SK-N-SH (cell line): ENCODE results near the gene PDS5B. TPM values are rescaled to one million over a fixed set of nuclear protein-coding genes. Genes with fewer than 3 reads are reported as not detected.

ENCODE experiments used
- CTCF ChIA-PET: fragments of 300-600, 350-600 bp; formaldehyde crosslinking; extraction: SDS; loops from one replicate; lab custom pipeline; 2021; lab: Yijun Ruan, JAX
- POLR2A ChIA-PET: fragments of 350-600 bp; sonication (Branson Sonifier 250); formaldehyde crosslinking; extraction: SDS; loops from one replicate; lab custom pipeline; 2020; ENCODE audit warnings: antibody characterized with exemption, inconsistent platforms; lab: Yijun Ruan, JAX
- DNase-seq: peaks from one replicate; pipeline ENCODE4 v3.0.0; 2012
- H2AFZ ChIP-seq: fragments of 200-600 bp; sonication (generic); 2 replicates; pipeline ENCODE4 v1.8.1; 2016; ENCODE audit warnings: antibody characterized with exemption, mild to moderate bottlenecking, low read depth
- H3F3A ChIP-seq: fragments of 200-600 bp; sonication (generic); replicated peaks from 2 replicates; pipeline ENCODE3; 2016; ENCODE audit warnings: antibody characterized with exemption, mild to moderate bottlenecking; ENCODE audit not compliant: insufficient read depth
- H3K27ac ChIP-seq, 2 experiments: fragments of 200-500 bp in 1 of 2; fragments of 200-600 bp in 1 of 2; sonication (Bioruptor generic) in 1 of 2; sonication (generic), shearing (Covaris generic) in 1 of 2; 2 replicates each; pipeline versions ENCODE4 v1.5.1 to v1.6.1; 2014 to 2016; ENCODE audit warnings: low read depth in 2 of 2, inconsistent platforms in 1 of 2, low read length in 1 of 2, mild to moderate bottlenecking in 1 of 2, mixed read lengths in 1 of 2
- H3K27me3 ChIP-seq: fragments of 200-600 bp; sonication (generic), shearing (Covaris generic); 2 replicates; pipeline ENCODE4 v1.6.1; 2016; ENCODE audit warnings: mixed run types; ENCODE audit not compliant: insufficient read depth
- H3K36me3 ChIP-seq, 2 experiments: fragments of 200-500 bp in 1 of 2; fragments of 200-600 bp in 1 of 2; sonication (Bioruptor generic) in 1 of 2; sonication (generic) in 1 of 2; replicated peaks in 1 of 2; 2 replicates each; pipeline versions ENCODE3 to v1.5.1; 2014 to 2016; ENCODE audit warnings: low read length in 1 of 2, mild to moderate bottlenecking in 1 of 2; ENCODE audit not compliant: insufficient read depth in 2 of 2, control insufficient read depth in 1 of 2
- H3K4me1 ChIP-seq, 2 experiments: fragments of 200-500 bp in 1 of 2; fragments of 200-600 bp in 1 of 2; sonication (Bioruptor generic) in 1 of 2; sonication (generic), shearing (Covaris generic) in 1 of 2; 2 replicates each; pipeline versions ENCODE4 v1.5.1 to v1.6.1; 2014 to 2016; ENCODE audit warnings: low read depth in 1 of 2, low read length in 1 of 2, mixed run types in 1 of 2; ENCODE audit not compliant: insufficient read depth in 2 of 2, control insufficient read depth in 1 of 2
- H3K4me2 ChIP-seq: fragments of 200-600 bp; sonication (generic), shearing (Covaris generic); 2 replicates; pipeline ENCODE4 v1.6.1; 2017; ENCODE audit warnings: mixed run types
- H3K4me3 ChIP-seq, 2 experiments: fragments of 200-500 bp in 1 of 2; fragments of 200-600 bp in 1 of 2; sonication (Bioruptor generic) in 1 of 2; sonication (generic), shearing (Covaris generic) in 1 of 2; 2 replicates each; pipeline versions ENCODE4 v1.5.1 to v1.8.1; 2014 to 2016; ENCODE audit warnings: low read depth in 2 of 2, inconsistent platforms in 1 of 2, low read length in 1 of 2, mild to moderate bottlenecking in 1 of 2, mixed read lengths in 1 of 2, moderate library complexity in 1 of 2
- H3K79me2 ChIP-seq: fragments of 200-600 bp; sonication (generic); 2 replicates; pipeline ENCODE4 v1.8.1; 2017; ENCODE audit warnings: mild to moderate bottlenecking; ENCODE audit not compliant: insufficient read depth
- H3K9ac ChIP-seq: fragments of 200-600 bp; sonication (generic); 2 replicates; pipeline ENCODE4 v1.6.1; 2017; ENCODE audit warnings: mixed run types
- H3K9me2 ChIP-seq: fragments of 200-600 bp; sonication (generic); 2 replicates; pipeline ENCODE4 v1.6.1; 2017; ENCODE audit warnings: mixed run types
- H3K9me3 ChIP-seq: fragments of 200-600 bp; sonication (generic); 2 replicates; pipeline ENCODE4 v1.6.1; 2017; ENCODE audit warnings: mixed run types, mild to moderate bottlenecking, moderate library complexity
- H4K20me1 ChIP-seq: fragments of 200-600 bp; sonication (generic); 2 replicates; pipeline ENCODE4 v1.6.1; 2017; ENCODE audit warnings: mild to moderate bottlenecking, mixed run types; ENCODE audit not compliant: insufficient read depth
- CHD2 ChIP-seq: fragments of 150-350 bp; IDR thresholded peaks from 2 replicates; pipeline ENCODE4 v1.6.1; 2018; ENCODE audit warnings: low read length; ENCODE audit not compliant: partially characterized antibody
- EP300 ChIP-seq, 2 experiments: IDR thresholded peaks; 2 replicates each; pipeline versions ENCODE4 v1.4.0 to v1.6.1; 2012; ENCODE audit warnings: borderline replicate concordance in 1 of 2, low read depth in 1 of 2, low read length in 1 of 2
- EZH2phosphoT487 ChIP-seq: fragments of 200-600 bp; sonication (generic); IDR thresholded peaks from 2 replicates; pipeline ENCODE4 v1.6.1; 2017; ENCODE audit warnings: low read depth, mixed run types, mild to moderate bottlenecking, antibody characterized with exemption, moderate library complexity, borderline replicate concordance
- FOSL2 ChIP-seq: IDR thresholded peaks from 2 replicates; pipeline ENCODE4 v1.4.0; 2012; ENCODE audit warnings: low read depth, mild to moderate bottlenecking, moderate library complexity, borderline replicate concordance
- FOXM1 ChIP-seq: IDR thresholded peaks from 2 replicates; pipeline ENCODE4 v1.4.0; 2012; ENCODE audit warnings: low read depth, mild to moderate bottlenecking
- GABPA ChIP-seq: IDR thresholded peaks from 2 replicates; pipeline ENCODE4 v1.4.0; 2012; ENCODE audit warnings: low read depth, mild to moderate bottlenecking
- JUND ChIP-seq: IDR thresholded peaks from 2 replicates; pipeline ENCODE4 v1.4.0; 2012
- MEF2A ChIP-seq: IDR thresholded peaks from 2 replicates; pipeline ENCODE4 v1.4.0; 2012; ENCODE audit warnings: low read depth, borderline replicate concordance
- POLR2AphosphoS5 ChIP-seq: IDR thresholded peaks from 2 replicates; pipeline ENCODE4 v1.6.1; 2012; ENCODE audit warnings: low read depth, low read length
- RAD21 ChIP-seq: IDR thresholded peaks from 2 replicates; pipeline ENCODE4 v1.6.1; 2012; ENCODE audit warnings: mild to moderate bottlenecking, low read length
- RFX5 ChIP-seq: IDR thresholded peaks from 2 replicates; pipeline ENCODE4 v1.6.1; 2012; ENCODE audit warnings: mild to moderate bottlenecking, improper control_type of control experiment, low read length
- TAF1 ChIP-seq: IDR thresholded peaks from 2 replicates; pipeline ENCODE4 v1.6.1; 2012; ENCODE audit warnings: low read depth, mild to moderate bottlenecking, low read length, moderate library complexity, borderline replicate concordance
- WGBS: methylation state at CpG from one replicate; pipeline ENCODE4 v1.1.6; 2017; ENCODE audit warnings: low lambda C conversion rate; 5-methylcytosine and 5-hydroxymethylcytosine counted together
- polyA plus RNA-seq, 3 experiments: library from polyadenylated mRNA; depleted of rRNA; stranded (reverse); fragments of >200 nt; gene quantifications; 2 replicates each; pipeline ENCODE4 v1.2.3, GENCODE V29; 2012
- TF ChIP-seq, protein P1 (sequence below): IDR thresholded peaks from 2 replicates; pipeline ENCODE4 v1.4.0; 2012; ENCODE audit warnings: low read depth
- TF ChIP-seq, protein P2 (sequence below): fragments of 150-350 bp; IDR thresholded peaks from 2 replicates; pipeline ENCODE4 v1.6.1; 2016; ENCODE audit warnings: mild to moderate bottlenecking, low read depth, low read length
- TF ChIP-seq, protein P3 (sequence below): IDR thresholded peaks from 2 replicates; pipeline ENCODE4 v1.4.0; 2012; ENCODE audit warnings: low read depth, borderline replicate concordance
- TF ChIP-seq, protein P4 (sequence below): IDR thresholded peaks from 2 replicates; pipeline ENCODE4 v1.6.1; 2012; ENCODE audit warnings: mild to moderate bottlenecking, low read depth, low read length, moderate library complexity
- TF ChIP-seq, protein P5 (sequence below): fragments of 150-350 bp; IDR thresholded peaks from 2 replicates; pipeline ENCODE4 v1.6.1; 2017; ENCODE audit warnings: antibody characterized with exemption, low read length, low read depth, borderline replicate concordance
- TF ChIP-seq, protein P6 (sequence below): IDR thresholded peaks from 2 replicates; pipeline ENCODE4; 2012

Gene PDS5B
- polyA plus RNA-seq, 1 of the 3 experiments (the other 2 are of a cell fraction) = 3.8 TPM

DNA sequence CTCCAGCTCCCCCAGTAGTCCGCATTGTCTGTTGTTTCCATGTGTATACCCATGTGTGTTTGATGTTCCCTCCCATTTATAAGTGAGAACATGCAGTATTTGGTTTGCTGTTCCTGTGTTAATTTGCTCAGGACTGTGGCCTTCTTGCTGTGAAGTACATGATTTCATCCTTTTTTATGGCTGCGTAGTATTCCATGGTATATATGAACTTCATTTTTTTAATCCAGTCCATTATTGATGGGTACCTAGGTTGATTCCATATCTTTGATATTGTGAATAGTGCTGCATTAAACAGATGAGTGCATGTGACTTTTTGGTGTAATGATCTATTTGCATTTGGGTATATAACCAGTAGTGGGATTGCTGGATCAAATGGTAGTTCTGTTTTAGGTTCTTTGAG, 175.2 kb downstream of the PDS5B start:
- no peak for DNase-seq
- Histone ChIP-seq H3K4me1 (no peaks in the 10 kb centered on the region; a peak in 1 of 4 replicates), H3F3A (peaks cover 7% of the 10 kb centered on the region), H3K27me3 (no peaks in the 10 kb centered on the region), H3K4me3 (no peak overlapping the region), H3K9me2 (no peaks in the 10 kb centered on the region), H3K4me2 (no peak overlapping the region), H3K9ac (no peak overlapping the region), H3K9me3 (no peaks in the 10 kb centered on the region), H2AFZ (no peak overlapping the region), H3K79me2 (no peaks in the 10 kb centered on the region), H3K27ac (no peak overlapping the region), H3K36me3 (peaks cover 47 to 57% of the 10 kb centered on the region in 2 experiments), H4K20me1 (no peaks in the 10 kb centered on the region)
- ChIA-PET POLR2A (no interaction called here), CTCF (no interaction called here)
- no peak for TF ChIP-seq EP300 (IDR thresholded peaks at IDR 0.05; ENCODE audit: borderline replicate concordance in 1 of 2, low read depth in 1 of 2, low read length in 1 of 2)
- WGBS = 100% methylated on average over 2 of the region's 2 CpGs

DNA sequence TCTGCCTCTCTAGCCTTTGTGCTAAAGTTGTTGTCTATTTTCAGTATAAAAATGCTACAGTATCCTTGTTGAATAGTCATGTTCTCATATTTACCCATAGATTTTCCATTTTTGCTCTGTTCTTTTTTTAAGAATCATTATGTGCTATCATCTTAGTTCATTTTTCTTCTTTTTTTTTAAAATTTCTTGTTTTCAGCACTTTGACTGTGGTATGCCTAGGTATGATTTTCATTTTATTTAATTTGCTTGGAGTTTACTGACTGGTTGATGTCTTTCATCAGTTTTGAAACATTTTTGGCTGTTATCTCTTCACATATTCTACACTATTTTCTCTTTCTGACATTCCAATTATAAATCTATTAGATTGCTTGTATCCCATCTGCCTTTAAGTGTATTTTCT, 192.9 kb downstream of the PDS5B start:
- H3K27ac ChIP-seq = no peak overlapping the region
- H3K9me3 ChIP-seq = no peaks in the 10 kb centered on the region
- H3K36me3 ChIP-seq = peaks cover 33 to 40% of the 10 kb centered on the region in 2 experiments

More for the DNA sequence above, 192.9 kb downstream of the PDS5B start:
- DNase-seq = no peak
- H3K9ac ChIP-seq = no peak overlapping the region
- peaks cover 0 to 16% of the 10 kb centered on the region in 2 experiments; a peak in 2 of 4 replicates for H3K4me1 ChIP-seq
- no peak overlapping the region for H3K4me2 ChIP-seq
- TF ChIP-seq TAF1 (no peak), GABPA (no peak), EP300 (IDR thresholded peaks at IDR 0.05; ENCODE audit: borderline replicate concordance in 1 of 2, low read depth in 1 of 2, low read length in 1 of 2) (no peak), CHD2 (no peak), RAD21 (no peak), FOSL2 (no peak), JUND (no peak), RFX5 (no peak), MEF2A (no peak), POLR2AphosphoS5 (no peak), FOXM1 (no peak), EZH2phosphoT487 (no peak)
- TF ChIP-seq, protein P1, sequence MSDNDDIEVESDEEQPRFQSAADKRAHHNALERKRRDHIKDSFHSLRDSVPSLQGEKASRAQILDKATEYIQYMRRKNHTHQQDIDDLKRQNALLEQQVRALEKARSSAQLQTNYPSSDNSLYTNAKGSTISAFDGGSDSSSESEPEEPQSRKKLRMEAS = no peak
- TF ChIP-seq, protein P2, sequence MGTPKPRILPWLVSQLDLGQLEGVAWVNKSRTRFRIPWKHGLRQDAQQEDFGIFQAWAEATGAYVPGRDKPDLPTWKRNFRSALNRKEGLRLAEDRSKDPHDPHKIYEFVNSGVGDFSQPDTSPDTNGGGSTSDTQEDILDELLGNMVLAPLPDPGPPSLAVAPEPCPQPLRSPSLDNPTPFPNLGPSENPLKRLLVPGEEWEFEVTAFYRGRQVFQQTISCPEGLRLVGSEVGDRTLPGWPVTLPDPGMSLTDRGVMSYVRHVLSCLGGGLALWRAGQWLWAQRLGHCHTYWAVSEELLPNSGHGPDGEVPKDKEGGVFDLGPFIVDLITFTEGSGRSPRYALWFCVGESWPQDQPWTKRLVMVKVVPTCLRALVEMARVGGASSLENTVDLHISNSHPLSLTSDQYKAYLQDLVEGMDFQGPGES = no peak
- TF ChIP-seq, protein P3, sequence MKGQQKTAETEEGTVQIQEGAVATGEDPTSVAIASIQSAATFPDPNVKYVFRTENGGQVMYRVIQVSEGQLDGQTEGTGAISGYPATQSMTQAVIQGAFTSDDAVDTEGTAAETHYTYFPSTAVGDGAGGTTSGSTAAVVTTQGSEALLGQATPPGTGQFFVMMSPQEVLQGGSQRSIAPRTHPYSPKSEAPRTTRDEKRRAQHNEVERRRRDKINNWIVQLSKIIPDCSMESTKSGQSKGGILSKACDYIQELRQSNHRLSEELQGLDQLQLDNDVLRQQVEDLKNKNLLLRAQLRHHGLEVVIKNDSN = no peak
- TF ChIP-seq, protein P4, sequence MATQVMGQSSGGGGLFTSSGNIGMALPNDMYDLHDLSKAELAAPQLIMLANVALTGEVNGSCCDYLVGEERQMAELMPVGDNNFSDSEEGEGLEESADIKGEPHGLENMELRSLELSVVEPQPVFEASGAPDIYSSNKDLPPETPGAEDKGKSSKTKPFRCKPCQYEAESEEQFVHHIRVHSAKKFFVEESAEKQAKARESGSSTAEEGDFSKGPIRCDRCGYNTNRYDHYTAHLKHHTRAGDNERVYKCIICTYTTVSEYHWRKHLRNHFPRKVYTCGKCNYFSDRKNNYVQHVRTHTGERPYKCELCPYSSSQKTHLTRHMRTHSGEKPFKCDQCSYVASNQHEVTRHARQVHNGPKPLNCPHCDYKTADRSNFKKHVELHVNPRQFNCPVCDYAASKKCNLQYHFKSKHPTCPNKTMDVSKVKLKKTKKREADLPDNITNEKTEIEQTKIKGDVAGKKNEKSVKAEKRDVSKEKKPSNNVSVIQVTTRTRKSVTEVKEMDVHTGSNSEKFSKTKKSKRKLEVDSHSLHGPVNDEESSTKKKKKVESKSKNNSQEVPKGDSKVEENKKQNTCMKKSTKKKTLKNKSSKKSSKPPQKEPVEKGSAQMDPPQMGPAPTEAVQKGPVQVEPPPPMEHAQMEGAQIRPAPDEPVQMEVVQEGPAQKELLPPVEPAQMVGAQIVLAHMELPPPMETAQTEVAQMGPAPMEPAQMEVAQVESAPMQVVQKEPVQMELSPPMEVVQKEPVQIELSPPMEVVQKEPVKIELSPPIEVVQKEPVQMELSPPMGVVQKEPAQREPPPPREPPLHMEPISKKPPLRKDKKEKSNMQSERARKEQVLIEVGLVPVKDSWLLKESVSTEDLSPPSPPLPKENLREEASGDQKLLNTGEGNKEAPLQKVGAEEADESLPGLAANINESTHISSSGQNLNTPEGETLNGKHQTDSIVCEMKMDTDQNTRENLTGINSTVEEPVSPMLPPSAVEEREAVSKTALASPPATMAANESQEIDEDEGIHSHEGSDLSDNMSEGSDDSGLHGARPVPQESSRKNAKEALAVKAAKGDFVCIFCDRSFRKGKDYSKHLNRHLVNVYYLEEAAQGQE = no peak
- TF ChIP-seq, protein P5, sequence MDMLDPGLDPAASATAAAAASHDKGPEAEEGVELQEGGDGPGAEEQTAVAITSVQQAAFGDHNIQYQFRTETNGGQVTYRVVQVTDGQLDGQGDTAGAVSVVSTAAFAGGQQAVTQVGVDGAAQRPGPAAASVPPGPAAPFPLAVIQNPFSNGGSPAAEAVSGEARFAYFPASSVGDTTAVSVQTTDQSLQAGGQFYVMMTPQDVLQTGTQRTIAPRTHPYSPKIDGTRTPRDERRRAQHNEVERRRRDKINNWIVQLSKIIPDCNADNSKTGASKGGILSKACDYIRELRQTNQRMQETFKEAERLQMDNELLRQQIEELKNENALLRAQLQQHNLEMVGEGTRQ = no peak
- TF ChIP-seq, protein P6, sequence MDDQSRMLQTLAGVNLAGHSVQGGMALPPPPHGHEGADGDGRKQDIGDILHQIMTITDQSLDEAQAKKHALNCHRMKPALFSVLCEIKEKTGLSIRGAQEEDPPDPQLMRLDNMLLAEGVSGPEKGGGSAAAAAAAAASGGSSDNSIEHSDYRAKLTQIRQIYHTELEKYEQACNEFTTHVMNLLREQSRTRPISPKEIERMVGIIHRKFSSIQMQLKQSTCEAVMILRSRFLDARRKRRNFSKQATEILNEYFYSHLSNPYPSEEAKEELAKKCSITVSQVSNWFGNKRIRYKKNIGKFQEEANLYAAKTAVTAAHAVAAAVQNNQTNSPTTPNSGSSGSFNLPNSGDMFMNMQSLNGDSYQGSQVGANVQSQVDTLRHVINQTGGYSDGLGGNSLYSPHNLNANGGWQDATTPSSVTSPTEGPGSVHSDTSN = no peak
- H3K4me3 ChIP-seq = no peak overlapping the region
- CTCF ChIA-PET = no interaction called here
- H2AFZ ChIP-seq = no peak overlapping the region
- H4K20me1 ChIP-seq = no peaks in the 10 kb centered on the region
- no peaks in the 10 kb centered on the region for H3K79me2 ChIP-seq
- no peaks in the 10 kb centered on the region for H3K27me3 ChIP-seq
- H3K9me2 ChIP-seq = no peaks in the 10 kb centered on the region
- no peaks in the 10 kb centered on the region for H3F3A ChIP-seq
- POLR2A ChIA-PET = no interaction called here
